ENCODE results near the gene LCA5.

- TF ChIP-seq EZH2phosphoT487 (IDR thresholded peaks at IDR 0.05; ENCODE audit: insufficient read depth, low read depth) (no peak), EZH2 (IDR thresholded peaks at IDR 0.05; ENCODE audit: insufficient read depth, poor library complexity, severe bottlenecking) (no peak)
Observed at GRCh38 chr6:79518842-79519241, 18.4 kb downstream of the LCA5 start.
